SK-N-SH (cell line): ENCODE results near the gene AGT.

Source experiments
- CTCF ChIP-seq: fragments of 200-600 bp; sonication (generic); IDR thresholded peaks from 2 replicates; pipeline ENCODE4 v1.6.1; 2017; ENCODE audit warnings: antibody characterized with exemption, mild to moderate bottlenecking, moderate library complexity
- EP300 ChIP-seq, 2 experiments: IDR thresholded peaks; 2 replicates each; pipeline versions ENCODE4 v1.4.0 to v1.6.1; 2012; ENCODE audit warnings: borderline replicate concordance in 1 of 2, low read depth in 1 of 2, low read length in 1 of 2
- FOXM1 ChIP-seq: IDR thresholded peaks from 2 replicates; pipeline ENCODE4 v1.4.0; 2012; ENCODE audit warnings: low read depth, mild to moderate bottlenecking
- MXI1 ChIP-seq: IDR thresholded peaks from 2 replicates; pipeline ENCODE4 v1.6.1; 2012; ENCODE audit warnings: mild to moderate bottlenecking, low read depth, low read length, improper control_type of control experiment
- REST ChIP-seq: IDR thresholded peaks from 2 replicates; pipeline ENCODE4 v1.6.1; 2012; ENCODE audit warnings: mild to moderate bottlenecking, low read depth, low read length, moderate library complexity
- SMC3 ChIP-seq: IDR thresholded peaks from 2 replicates; pipeline ENCODE4 v1.6.1; 2012; ENCODE audit warnings: low read depth, low read length, improper control_type of control experiment

GRCh38 chr1:230706020-230706699, 7.8 kb downstream of the AGT start:
- TF ChIP-seq SMC3 (no peak), REST (no peak), MXI1 (no peak), FOXM1 (no peak), CTCF (no peak), EP300 (IDR thresholded peaks at IDR 0.05; ENCODE audit: borderline replicate concordance in 1 of 2, low read depth in 1 of 2, low read length in 1 of 2) (no peak)
